Endothelial cell of hepatic sinusoid (primary cell): Measurements from ENCODE around the gene ICE2.

ENCODE experiments used
- in situ Hi-C: cut with HindIII; loops from 2 replicates; pipeline ENCODE4 v1.10.0; 2017; ENCODE audit warnings: low sequenced_read_pairs

Gene ICE2

GRCh38 chr15:60373327-60373726, 105.6 kb downstream of the ICE2 start:
- in situ Hi-C loops, result no loop called here

DNA sequence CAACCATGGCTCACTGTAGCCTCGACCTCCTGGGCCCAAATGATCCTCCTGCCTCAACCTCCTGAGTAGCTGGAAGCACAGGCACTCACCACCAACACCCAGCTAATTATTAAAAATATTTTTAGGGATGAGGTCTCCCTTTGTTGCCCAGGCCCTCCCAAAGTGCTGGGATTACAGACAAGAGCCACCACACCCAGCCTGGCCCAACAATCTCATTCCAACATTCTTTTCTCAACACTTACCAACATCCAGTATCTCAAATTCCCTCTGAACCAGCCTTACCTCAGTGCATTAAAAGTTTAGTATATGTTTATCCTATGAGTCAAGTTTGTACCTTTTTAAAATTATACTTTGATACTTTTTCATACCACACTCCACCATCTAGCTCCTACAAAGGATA, 106.2 kb downstream of the ICE2 start:
- in situ Hi-C loops, result no loop called here

GRCh38 chr15:60372227-60372626, 106.7 kb downstream of the ICE2 start:
- in situ Hi-C loops, result no loop called here

GRCh38 chr15:60371175-60372051, 107.5 kb downstream of the ICE2 start:
- in situ Hi-C loops, result no loop called here

GRCh38 chr15:60370869-60371136, 108.1 kb downstream of the ICE2 start:
- in situ Hi-C loops, result no loop called here

DNA sequence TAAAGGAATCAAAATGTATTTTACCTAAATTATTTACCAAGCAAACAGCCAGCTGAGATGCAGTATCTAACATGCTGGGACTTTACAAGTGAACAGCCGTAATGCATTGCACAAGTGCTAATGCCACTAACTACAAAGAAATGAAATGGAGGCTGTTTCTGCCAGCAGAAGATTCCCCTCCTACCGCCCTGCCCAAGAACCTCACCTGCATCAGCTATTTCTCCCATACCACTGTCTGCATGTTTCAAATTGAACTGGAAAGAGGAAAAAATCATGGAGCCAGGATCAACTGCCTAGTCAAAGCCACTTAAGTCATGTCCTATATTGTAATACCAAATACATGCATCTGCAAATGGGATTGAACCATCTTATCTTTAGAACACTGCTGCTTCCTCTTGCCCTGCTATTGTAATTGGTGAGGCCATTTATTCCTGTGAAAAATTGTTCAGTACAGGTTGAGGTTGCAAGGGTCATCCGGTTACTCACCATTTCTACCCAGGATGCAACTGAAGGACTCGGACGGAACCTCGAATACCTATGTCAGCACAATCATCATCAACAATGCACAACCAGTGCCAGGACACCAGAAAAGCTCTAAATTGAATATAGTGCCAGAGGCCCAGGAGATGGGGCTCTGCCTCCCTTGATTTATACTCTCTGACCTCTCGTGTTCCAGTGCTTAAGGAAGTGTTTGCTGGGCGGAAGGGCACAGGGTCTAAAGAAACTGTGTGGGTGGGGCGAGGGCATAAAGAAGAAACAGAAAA, 108.7 kb downstream of the ICE2 start:
- in situ Hi-C loops, result no loop called here

GRCh38 chr15:60369696-60370095, 109.2 kb downstream of the ICE2 start:
- in situ Hi-C loops, result no loop called here
